ENCODE measurements around the gene RBFOX2.

The RBFOX2 gene

GRCh38 chr22:35695202-35695601, 333.4 kb downstream of the RBFOX2 start:
- TF ChIP-seq CREB1 (IDR thresholded peaks at IDR 0.05; ENCODE audit: low read depth) (no peak), EGR1 (IDR thresholded peaks at IDR 0.05) (no peak), NFIC (IDR thresholded peaks at IDR 0.05) (no peak), FOXM1 (IDR thresholded peaks at IDR 0.05; ENCODE audit: borderline replicate concordance, low read depth) (no peak), REST (IDR thresholded peaks at IDR 0.05; ENCODE audit: low read depth) (no peak), ZBTB7A (IDR thresholded peaks at IDR 0.05; ENCODE audit: low read depth) (no peak), EP300 (IDR thresholded peaks at IDR 0.05; ENCODE audit: borderline replicate concordance) (no peak)
- TF ChIP-seq, protein P1, sequence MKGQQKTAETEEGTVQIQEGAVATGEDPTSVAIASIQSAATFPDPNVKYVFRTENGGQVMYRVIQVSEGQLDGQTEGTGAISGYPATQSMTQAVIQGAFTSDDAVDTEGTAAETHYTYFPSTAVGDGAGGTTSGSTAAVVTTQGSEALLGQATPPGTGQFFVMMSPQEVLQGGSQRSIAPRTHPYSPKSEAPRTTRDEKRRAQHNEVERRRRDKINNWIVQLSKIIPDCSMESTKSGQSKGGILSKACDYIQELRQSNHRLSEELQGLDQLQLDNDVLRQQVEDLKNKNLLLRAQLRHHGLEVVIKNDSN (IDR thresholded peaks at IDR 0.05), result no peak

DNA sequence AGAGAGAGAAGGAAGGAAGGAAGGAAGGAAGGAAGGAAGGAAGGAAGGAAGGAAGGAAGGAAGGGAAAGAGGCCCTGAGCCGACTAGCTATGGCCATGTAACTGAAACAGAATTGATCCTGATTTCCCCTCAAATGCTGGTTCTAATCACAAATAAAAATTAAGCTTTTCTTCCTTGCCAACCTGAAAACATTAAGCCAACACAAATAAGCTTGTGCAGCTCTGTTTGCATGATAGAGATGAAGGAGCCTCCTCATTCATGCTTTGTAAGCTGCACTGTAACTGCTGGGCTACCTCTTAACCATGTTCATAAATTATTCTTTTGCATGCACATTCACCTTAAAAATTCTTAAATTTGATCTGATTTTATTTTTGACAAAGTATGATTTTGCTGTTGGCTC, 338.6 kb downstream of the RBFOX2 start:
- TF ChIP-seq TEAD4 (IDR thresholded peaks at IDR 0.05) (no peak), NFIC (IDR thresholded peaks at IDR 0.05) (no peak), EP300 (IDR thresholded peaks at IDR 0.05; ENCODE audit: borderline replicate concordance) (no peak), FOXM1 (IDR thresholded peaks at IDR 0.05; ENCODE audit: borderline replicate concordance, low read depth) (no peak), CEBPB (IDR thresholded peaks at IDR 0.05) (no peak), RAD21 (IDR thresholded peaks at IDR 0.05; ENCODE audit: low read depth) (no peak), TAF1 (IDR thresholded peaks at IDR 0.05; ENCODE audit: low read depth) (no peak), REST (IDR thresholded peaks at IDR 0.05; ENCODE audit: low read depth) (no peak)
- TF ChIP-seq, protein P1 (IDR thresholded peaks at IDR 0.05), result no peak

DNA sequence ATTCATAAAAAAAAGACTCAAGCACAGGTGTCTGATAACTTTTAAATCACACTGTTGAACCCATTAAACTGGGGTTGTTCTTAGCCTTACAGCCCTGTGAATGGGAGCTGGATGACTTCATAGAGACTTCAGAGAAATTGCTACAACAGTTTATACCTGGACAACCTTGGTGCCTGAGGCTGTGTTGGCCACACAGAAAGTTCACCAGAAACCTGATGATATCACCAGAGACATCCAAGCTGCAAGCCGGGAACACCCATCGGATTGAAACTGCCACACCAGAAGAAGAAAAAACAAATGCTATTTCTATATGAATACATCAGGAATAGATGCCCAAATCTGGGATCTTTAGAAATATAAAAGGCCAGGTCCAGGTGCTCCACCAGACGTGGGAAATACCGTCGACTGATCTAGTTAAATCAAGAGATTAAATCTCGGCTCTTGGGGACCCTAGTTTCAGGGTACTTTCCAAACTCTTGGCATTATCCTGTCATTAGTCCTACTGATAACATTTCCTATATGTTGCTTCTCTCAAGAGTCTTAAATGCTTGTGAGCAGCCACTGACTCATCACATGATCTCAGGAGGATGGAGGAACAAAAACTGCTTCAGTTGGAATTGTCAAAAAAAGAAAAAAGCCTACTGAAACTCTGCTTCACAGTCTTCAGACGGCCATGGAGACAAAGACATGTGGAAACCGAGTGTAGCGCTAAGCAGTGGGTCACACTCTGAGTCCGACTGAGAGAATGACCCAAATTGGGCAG, 339.5 kb downstream of the RBFOX2 start:
- no peak for TF ChIP-seq TCF12 (IDR thresholded peaks at IDR 0.05; ENCODE audit: low read depth)
- TF ChIP-seq NFIC (IDR thresholded peaks at IDR 0.05), result no peak
- TF ChIP-seq TEAD4 (IDR thresholded peaks at IDR 0.05), result no peak
- TF ChIP-seq, protein P2, sequence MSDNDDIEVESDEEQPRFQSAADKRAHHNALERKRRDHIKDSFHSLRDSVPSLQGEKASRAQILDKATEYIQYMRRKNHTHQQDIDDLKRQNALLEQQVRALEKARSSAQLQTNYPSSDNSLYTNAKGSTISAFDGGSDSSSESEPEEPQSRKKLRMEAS (IDR thresholded peaks at IDR 0.05), result no peak
- no peak for TF ChIP-seq EGR1 (IDR thresholded peaks at IDR 0.05)
- no peak for TF ChIP-seq CEBPB (IDR thresholded peaks at IDR 0.05)
- no peak for TF ChIP-seq CREB1 (IDR thresholded peaks at IDR 0.05; ENCODE audit: low read depth)
- TF ChIP-seq, protein P1 (IDR thresholded peaks at IDR 0.05), result no peak
- TF ChIP-seq EP300 (IDR thresholded peaks at IDR 0.05; ENCODE audit: borderline replicate concordance), result no peak
- no peak for TF ChIP-seq REST (IDR thresholded peaks at IDR 0.05; ENCODE audit: low read depth)
- no peak for TF ChIP-seq FOXM1 (IDR thresholded peaks at IDR 0.05; ENCODE audit: borderline replicate concordance, low read depth)
- no peak for TF ChIP-seq TAF1 (IDR thresholded peaks at IDR 0.05; ENCODE audit: low read depth)
- no peak for TF ChIP-seq ZBTB7A (IDR thresholded peaks at IDR 0.05; ENCODE audit: low read depth)
- no peak for TF ChIP-seq RAD21 (IDR thresholded peaks at IDR 0.05; ENCODE audit: low read depth)
- TF ChIP-seq YY1 (IDR thresholded peaks at IDR 0.05; ENCODE audit: low read depth), result no peak

Data from Ishikawa (cell line).